GM18907 (cell line): ENCODE data around the gene TDRD1.

Experiments
- ATAC-seq: cut with Tn5 transposase; IDR thresholded peaks from one replicate; pipeline ENCODE4 v1.9.1; 2021; ENCODE audit warnings: mild to moderate bottlenecking, moderate library complexity; ENCODE audit not compliant: unreplicated experiment

The TDRD1 gene

GRCh38 chr10:114234132-114234531, 55.0 kb downstream of the TDRD1 start:
- ATAC-seq = no peak

- ATAC-seq = no peak
Observed at GRCh38 chr10:114239117-114239993, 60.2 kb downstream of the TDRD1 start, which contains the start of gene VWA2. TSS of gene VWA2 (plus strand) at chr10:114239254. CDS start at chr10:114248714, 9,460 bp downstream.

GRCh38 chr10:114239994-114240345, 60.8 kb downstream of the TDRD1 start:
- ATAC-seq = no peak

GRCh38 chr10:114242235-114242634, 63.1 kb downstream of the TDRD1 start:
- ATAC-seq = no peak

- no peak for ATAC-seq
Observed at GRCh38 chr10:114243661-114244060, 64.5 kb downstream of the TDRD1 start.

- ATAC-seq = no peak
Observed at GRCh38 chr10:114244126-114244525, 65.0 kb downstream of the TDRD1 start.

- ATAC-seq = no peak
Observed at GRCh38 chr10:114245121-114245791, 66.1 kb downstream of the TDRD1 start.

- ATAC-seq = no peak
Observed at GRCh38 chr10:114246679-114247305, 67.6 kb downstream of the TDRD1 start.

- ATAC-seq = no peak
Observed at GRCh38 chr10:114250236-114250635, 71.1 kb downstream of the TDRD1 start.

- ATAC-seq = no peak
Observed at GRCh38 chr10:114250716-114251115, 71.6 kb downstream of the TDRD1 start.

GRCh38 chr10:114252092-114252491, 72.9 kb downstream of the TDRD1 start:
- ATAC-seq = no peak

GRCh38 chr10:114252883-114253282, 73.7 kb downstream of the TDRD1 start:
- ATAC-seq = no peak

- ATAC-seq = no peak
Observed at GRCh38 chr10:114255227-114255626, 76.1 kb downstream of the TDRD1 start.

- ATAC-seq = no peak
Observed at GRCh38 chr10:114256008-114256765, 77.0 kb downstream of the TDRD1 start.

- ATAC-seq = no peak
Observed at GRCh38 chr10:114256822-114257221, 77.7 kb downstream of the TDRD1 start.

- no peak for ATAC-seq
Observed at GRCh38 chr10:114257498-114257897, 78.3 kb downstream of the TDRD1 start.

- ATAC-seq = no peak
Observed at GRCh38 chr10:114258274-114258840, 79.2 kb downstream of the TDRD1 start.

GRCh38 chr10:114259824-114260223, 80.7 kb downstream of the TDRD1 start:
- no peak for ATAC-seq

- no peak for ATAC-seq
Observed at GRCh38 chr10:114260366-114260765, 81.2 kb downstream of the TDRD1 start.

GRCh38 chr10:114261076-114261475, 81.9 kb downstream of the TDRD1 start:
- ATAC-seq = no peak

GRCh38 chr10:114262496-114262895, 83.3 kb downstream of the TDRD1 start:
- no peak for ATAC-seq
